SU-DHL-6 (cell line): ENCODE results near the gene AGAP1.

Experiments
- H2AFZ ChIP-seq: fragments of 200-600 bp; sonication (generic); 2 replicates; pipeline ENCODE4 v1.6.1; 2014; ENCODE audit warnings: low read depth, mild to moderate bottlenecking, moderate library complexity, mixed read lengths, antibody characterized with exemption, low read length; ENCODE audit not compliant: severe bottlenecking
- H3F3A ChIP-seq: fragments of 200-600 bp; shearing (Covaris generic); 2 replicates; pipeline ENCODE4 v1.6.0; 2016; ENCODE audit warnings: antibody characterized with exemption, mild to moderate bottlenecking; ENCODE audit not compliant: insufficient read depth
- H3K27ac ChIP-seq: fragments of 200-600 bp; sonication (generic); 2 replicates; pipeline ENCODE4 v1.5.1; 2016; ENCODE audit warnings: low read depth, mild to moderate bottlenecking, low read length, moderate library complexity, mixed read lengths
- H3K27me3 ChIP-seq: fragments of 200-600 bp; sonication (generic), shearing (Covaris generic); 2 replicates; pipeline ENCODE4 v1.6.0; 2014; ENCODE audit warnings: mild to moderate bottlenecking, low read length
- H3K36me3 ChIP-seq: fragments of 200-600 bp; sonication (generic); 2 replicates; pipeline ENCODE4 v1.6.1; 2014; ENCODE audit warnings: mild to moderate bottlenecking, low read length, mixed read lengths
- H3K4me2 ChIP-seq: fragments of 300-600, 200-600 bp; shearing (Covaris generic), sonication (generic); 2 replicates; pipeline ENCODE4 v1.6.0; 2014; ENCODE audit warnings: low read length, low read depth, mild to moderate bottlenecking; ENCODE audit not compliant: poor library complexity, severe bottlenecking
- H3K4me3 ChIP-seq: fragments of 200-600 bp; sonication (generic); 2 replicates; pipeline ENCODE4 v1.5.1; 2014; ENCODE audit warnings: antibody characterized with exemption, low read length, mild to moderate bottlenecking, mixed read lengths; ENCODE audit not compliant: insufficient read depth, poor library complexity, severe bottlenecking
- H3K79me2 ChIP-seq: fragments of 200-600 bp; sonication (generic); 2 replicates; pipeline ENCODE4 v1.6.1; 2014; ENCODE audit warnings: mild to moderate bottlenecking, low read length, moderate library complexity; ENCODE audit not compliant: insufficient read depth
- H3K9ac ChIP-seq: fragments of 200-600 bp; sonication (generic); 2 replicates; pipeline ENCODE4 v1.7.0; 2014; ENCODE audit warnings: mild to moderate bottlenecking, low read length
- H3K9me2 ChIP-seq: fragments of 200-600 bp; sonication (generic); replicated peaks from 2 replicates; pipeline ENCODE4 v1.6.1; 2014; ENCODE audit warnings: low read length; ENCODE audit not compliant: insufficient read depth
- H3K9me3 ChIP-seq: fragments of 200-600 bp; sonication (generic); 2 replicates; pipeline ENCODE4 v1.6.1; 2014; ENCODE audit warnings: low read length, mixed read lengths; ENCODE audit not compliant: insufficient read depth
- H4K20me1 ChIP-seq: fragments of 200-600 bp; sonication (generic); 2 replicates; pipeline ENCODE4 v1.6.1; 2014; ENCODE audit warnings: low read depth, mild to moderate bottlenecking, antibody characterized with exemption, low read length, moderate library complexity, mixed read lengths
- EZH2phosphoT487 ChIP-seq: fragments of 200-600 bp; sonication (generic), shearing (Covaris generic); conservative IDR thresholded peaks from 2 replicates; pipeline ENCODE4 v1.6.1; 2018; ENCODE audit warnings: mild to moderate bottlenecking, antibody characterized with exemption, low read length, moderate library complexity, mixed read lengths
- TF ChIP-seq, protein P1 (sequence below): fragments of 200-600 bp; sonication (generic); IDR thresholded peaks from one replicate; pipeline ENCODE4 v1.5.1; 2017; ENCODE audit warnings: antibody characterized with exemption, mild to moderate bottlenecking, low read length, moderate library complexity; ENCODE audit not compliant: insufficient read depth, poor library complexity, severe bottlenecking

The AGAP1 gene

DNA sequence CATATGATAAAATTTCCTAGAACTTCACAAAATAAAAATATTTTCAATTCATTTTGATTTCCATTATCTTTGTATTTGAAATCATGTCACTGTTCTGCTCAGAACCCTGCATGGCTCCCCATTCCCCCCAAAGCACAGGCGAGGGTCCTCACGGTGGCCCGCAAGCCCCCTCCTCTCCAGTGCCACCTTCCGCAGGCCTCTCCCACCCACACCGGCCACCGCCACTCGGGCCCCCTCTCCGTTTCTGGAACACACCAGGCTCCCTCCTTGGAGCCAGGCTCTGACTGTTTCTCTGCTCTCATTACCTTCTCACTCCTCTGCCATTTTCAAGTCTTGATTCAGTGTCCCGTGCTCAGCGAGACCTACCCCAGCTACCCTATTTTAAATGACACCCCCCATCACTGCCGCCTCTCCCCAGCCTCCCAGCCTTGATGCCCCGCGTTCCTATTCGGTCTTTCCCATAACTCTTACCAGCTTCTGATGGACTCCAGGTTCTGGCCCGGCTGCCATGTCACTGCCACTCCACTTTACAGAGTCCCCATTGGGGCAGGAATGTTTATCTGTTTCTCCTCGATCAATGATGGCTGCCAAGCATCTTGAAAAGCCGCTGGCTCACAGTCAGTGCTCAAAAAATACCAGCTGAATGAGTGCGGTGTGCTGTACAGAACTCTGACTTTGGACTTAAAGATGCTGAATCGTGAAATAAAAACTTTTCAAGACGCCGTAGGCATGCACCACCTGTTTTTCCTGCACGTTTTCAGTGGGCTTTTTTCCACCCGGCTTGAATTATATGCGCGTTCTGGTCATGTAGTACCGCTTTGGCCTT, 473.3 kb downstream of the AGAP1 start:
- Histone ChIP-seq H3F3A (no peaks in the 10 kb centered on the region), H3K9me3 (no peaks in the 10 kb centered on the region), H3K4me3 (no peak overlapping the region), H3K9me2 (no peaks in the 10 kb centered on the region), H2AFZ (no peak overlapping the region), H3K79me2 (no peaks in the 10 kb centered on the region), H3K27ac (no peak overlapping the region), H3K9ac (no peak overlapping the region), H3K27me3 (no peaks in the 10 kb centered on the region), H3K4me2 (no peak overlapping the region), H4K20me1 (no peaks in the 10 kb centered on the region), H3K36me3 (no peaks in the 10 kb centered on the region)
- TF ChIP-seq, protein P1, sequence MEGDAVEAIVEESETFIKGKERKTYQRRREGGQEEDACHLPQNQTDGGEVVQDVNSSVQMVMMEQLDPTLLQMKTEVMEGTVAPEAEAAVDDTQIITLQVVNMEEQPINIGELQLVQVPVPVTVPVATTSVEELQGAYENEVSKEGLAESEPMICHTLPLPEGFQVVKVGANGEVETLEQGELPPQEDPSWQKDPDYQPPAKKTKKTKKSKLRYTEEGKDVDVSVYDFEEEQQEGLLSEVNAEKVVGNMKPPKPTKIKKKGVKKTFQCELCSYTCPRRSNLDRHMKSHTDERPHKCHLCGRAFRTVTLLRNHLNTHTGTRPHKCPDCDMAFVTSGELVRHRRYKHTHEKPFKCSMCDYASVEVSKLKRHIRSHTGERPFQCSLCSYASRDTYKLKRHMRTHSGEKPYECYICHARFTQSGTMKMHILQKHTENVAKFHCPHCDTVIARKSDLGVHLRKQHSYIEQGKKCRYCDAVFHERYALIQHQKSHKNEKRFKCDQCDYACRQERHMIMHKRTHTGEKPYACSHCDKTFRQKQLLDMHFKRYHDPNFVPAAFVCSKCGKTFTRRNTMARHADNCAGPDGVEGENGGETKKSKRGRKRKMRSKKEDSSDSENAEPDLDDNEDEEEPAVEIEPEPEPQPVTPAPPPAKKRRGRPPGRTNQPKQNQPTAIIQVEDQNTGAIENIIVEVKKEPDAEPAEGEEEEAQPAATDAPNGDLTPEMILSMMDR, result no peak
- no peak for TF ChIP-seq EZH2phosphoT487

DNA sequence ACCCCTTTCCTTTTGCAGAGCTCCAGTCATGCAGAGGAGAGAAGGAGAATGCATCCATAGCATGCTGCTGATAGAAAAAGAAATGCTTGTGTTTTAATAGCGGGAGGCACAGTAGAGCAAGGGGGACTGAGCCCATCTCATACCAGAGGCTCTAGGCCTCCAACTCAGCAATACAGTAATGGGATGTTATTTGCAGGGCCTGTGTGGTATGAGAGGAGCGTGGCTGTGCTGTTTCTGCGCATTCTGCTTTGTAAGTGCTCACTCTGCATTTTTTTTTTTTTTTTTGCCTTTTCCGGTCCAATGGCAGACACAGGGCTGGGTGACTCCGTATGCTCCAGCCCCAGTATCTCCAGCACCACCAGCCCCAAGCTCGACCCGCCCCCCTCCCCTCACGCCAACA, 474.3 kb downstream of the AGAP1 start:
- Histone ChIP-seq H3K4me3 (no peak overlapping the region), H4K20me1 (no peaks in the 10 kb centered on the region), H3K27ac (no peak overlapping the region), H3K4me2 (no peak overlapping the region), H2AFZ (no peak overlapping the region), H3K9ac (no peak overlapping the region), H3K79me2 (no peaks in the 10 kb centered on the region), H3K27me3 (no peaks in the 10 kb centered on the region), H3K36me3 (no peaks in the 10 kb centered on the region), H3K9me2 (no peaks in the 10 kb centered on the region), H3F3A (no peaks in the 10 kb centered on the region), H3K9me3 (no peaks in the 10 kb centered on the region)
- TF ChIP-seq EZH2phosphoT487, result no peak
- TF ChIP-seq, protein P1, result no peak

DNA sequence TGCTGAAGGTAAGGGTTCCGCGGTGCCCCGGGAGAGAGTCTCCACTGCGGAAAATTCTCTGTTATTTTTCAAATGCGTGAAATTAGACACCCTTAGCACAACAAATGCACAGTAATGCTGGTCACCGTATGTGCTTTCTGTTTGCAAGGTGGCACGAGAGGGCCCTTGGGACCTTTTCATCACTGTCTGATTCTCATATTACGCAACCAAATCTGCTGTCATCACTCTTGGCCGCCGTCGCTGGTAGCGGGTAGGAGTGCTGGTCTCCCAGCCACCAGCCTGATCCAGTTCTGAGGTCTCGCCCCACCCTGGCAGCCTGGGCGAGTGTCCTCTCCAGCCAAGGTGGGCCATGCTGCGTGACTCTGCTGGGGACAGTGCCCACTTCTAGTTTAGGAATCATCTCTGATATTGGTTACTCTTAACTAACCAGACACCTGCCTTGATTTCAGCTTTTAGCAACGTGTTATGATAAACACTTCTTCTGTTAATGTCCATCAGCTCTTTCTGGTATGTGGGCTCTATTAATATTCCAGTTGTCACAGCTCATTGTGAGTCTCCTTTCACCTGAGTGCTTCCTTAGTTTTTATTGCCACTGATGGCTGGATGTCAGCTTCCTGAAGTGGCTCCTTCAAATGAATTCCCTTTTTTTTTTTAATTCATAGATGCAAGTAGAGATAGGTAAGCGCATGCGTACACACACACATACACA, 474.9 kb downstream of the AGAP1 start:
- H3F3A ChIP-seq, result no peaks in the 10 kb centered on the region
- H3K79me2 ChIP-seq, result no peaks in the 10 kb centered on the region
- H3K36me3 ChIP-seq, result no peaks in the 10 kb centered on the region
- no peak overlapping the region for H3K4me2 ChIP-seq
- TF ChIP-seq, protein P1, result no peak
- TF ChIP-seq EZH2phosphoT487, result no peak
- no peak overlapping the region for H3K4me3 ChIP-seq
- H3K27ac ChIP-seq, result no peak overlapping the region
- H2AFZ ChIP-seq, result no peak overlapping the region
- no peaks in the 10 kb centered on the region for H3K27me3 ChIP-seq
- no peaks in the 10 kb centered on the region for H4K20me1 ChIP-seq
- no peaks in the 10 kb centered on the region for H3K9me3 ChIP-seq
- H3K9ac ChIP-seq, result no peak overlapping the region
- no peaks in the 10 kb centered on the region for H3K9me2 ChIP-seq
